Dermis lymphatic vessel endothelial cell (primary cell): ENCODE results near the gene PIGN. TPM values are rescaled to one million over a fixed set of nuclear protein-coding genes. Genes with fewer than 3 reads are reported as not detected.

Experiments
- total RNA-seq: library from RNA; depleted of rRNA; stranded (reverse); fragments of >200 nt; gene quantifications from 2 replicates; pipeline ENCODE4 v1.2.1, GENCODE V29; 2014

The PIGN gene
- total RNA-seq: 43.7 and 43.9 TPM in 2 replicates

GRCh38 chr18:62186774-62187542 is at the start of gene PIGN, which contains the start of gene RELCH:
Gene PIGN (minus strand): TSS chr18:62187056. CDS start chr18:62161353, 25,703 bp downstream.
Gene RELCH (plus strand): TSS chr18:62187255. CDS start chr18:62187506, 251 bp downstream.

Other genes with a start within 250 kb of the PIGN start
- 24.5 and 26.6 TPM in 2 replicates for gene RELCH, start 199 bp upstream of the PIGN start, total RNA-seq
- 43.0 and 49.1 TPM in 2 replicates for gene TNFRSF11A, start 138.3 kb upstream of the PIGN start, total RNA-seq